ENCODE results near the gene TSSC4.

DNA sequence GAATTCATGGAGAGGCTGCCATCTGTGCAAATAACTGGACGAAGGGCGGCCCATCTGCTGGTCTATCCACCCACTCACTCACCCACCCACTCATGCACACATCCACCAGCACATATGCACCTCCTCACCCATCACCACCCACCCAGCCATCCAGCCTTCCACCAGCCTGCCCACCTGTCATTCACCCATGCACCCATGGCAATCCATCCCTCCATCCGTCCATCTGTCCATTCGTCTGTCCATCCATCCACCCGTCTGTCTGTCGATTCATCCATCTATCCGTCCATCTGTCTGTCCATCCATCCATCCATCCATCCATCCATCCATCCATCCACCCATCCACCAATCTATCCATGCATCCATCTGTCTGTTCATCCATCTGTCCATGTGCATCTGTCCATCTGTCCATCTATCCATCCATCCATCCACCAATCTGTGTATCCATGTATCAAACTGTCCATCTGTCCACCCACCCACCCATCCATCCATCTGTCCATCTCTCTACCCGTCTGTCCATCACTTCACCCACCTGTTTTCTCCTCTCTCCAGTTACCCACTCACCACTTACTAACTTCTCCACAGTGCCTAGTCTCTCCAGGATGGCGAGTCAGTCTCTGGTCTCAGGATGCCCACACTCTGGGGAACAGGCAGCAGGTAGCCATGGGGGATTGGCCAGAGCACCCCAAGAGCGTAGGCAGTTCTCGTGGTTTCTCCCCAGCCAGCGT is 34.9 kb downstream of the TSSC4 start:
- TF ChIP-seq EP300 (IDR thresholded peaks at IDR 0.05) = no peak
- no peak for TF ChIP-seq CTCF (IDR thresholded peaks at IDR 0.05)

All from stomach (tissue), 4 donors.